Neural progenitor cell (in vitro differentiated cells): ENCODE results near the gene DNAH10.

Source experiments
- EZH2 ChIP-seq: fragments of 200-600 bp; sonication (generic); IDR thresholded peaks from 2 replicates; pipeline ENCODE4 v1.6.1; 2017; ENCODE audit warnings: antibody characterized with exemption, mild to moderate bottlenecking, moderate library complexity
- EZH2phosphoT487 ChIP-seq: fragments of 200-600 bp; sonication (generic); IDR thresholded peaks from 2 replicates; pipeline ENCODE4 v1.6.1; 2017; ENCODE audit warnings: antibody characterized with exemption
- TF ChIP-seq, protein P1 (sequence below): fragments of 200-600 bp; sonication (generic); IDR thresholded peaks from 2 replicates; pipeline ENCODE4 v1.5.1; 2017; ENCODE audit warnings: antibody characterized with exemption, mild to moderate bottlenecking

DNA sequence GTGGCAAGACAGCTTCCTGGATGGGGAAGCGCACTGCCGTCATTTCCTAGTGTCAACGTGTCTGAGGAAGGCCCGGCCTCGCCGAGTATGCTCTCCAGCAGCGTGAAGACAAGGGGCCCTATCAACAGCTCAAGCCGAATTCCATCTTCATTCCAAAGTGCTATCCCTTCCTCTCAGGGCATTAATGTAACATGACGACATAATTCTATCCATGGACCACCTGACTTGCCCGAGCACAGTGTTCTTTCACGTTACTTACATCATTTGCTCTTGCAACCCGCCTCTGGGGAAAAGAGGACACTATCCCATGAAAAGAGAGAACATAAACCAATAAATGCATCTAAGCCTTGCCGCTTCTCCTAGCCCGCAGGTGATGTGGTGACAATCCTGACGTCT is 187.7 kb downstream of the DNAH10 start:
- TF ChIP-seq, protein P1, sequence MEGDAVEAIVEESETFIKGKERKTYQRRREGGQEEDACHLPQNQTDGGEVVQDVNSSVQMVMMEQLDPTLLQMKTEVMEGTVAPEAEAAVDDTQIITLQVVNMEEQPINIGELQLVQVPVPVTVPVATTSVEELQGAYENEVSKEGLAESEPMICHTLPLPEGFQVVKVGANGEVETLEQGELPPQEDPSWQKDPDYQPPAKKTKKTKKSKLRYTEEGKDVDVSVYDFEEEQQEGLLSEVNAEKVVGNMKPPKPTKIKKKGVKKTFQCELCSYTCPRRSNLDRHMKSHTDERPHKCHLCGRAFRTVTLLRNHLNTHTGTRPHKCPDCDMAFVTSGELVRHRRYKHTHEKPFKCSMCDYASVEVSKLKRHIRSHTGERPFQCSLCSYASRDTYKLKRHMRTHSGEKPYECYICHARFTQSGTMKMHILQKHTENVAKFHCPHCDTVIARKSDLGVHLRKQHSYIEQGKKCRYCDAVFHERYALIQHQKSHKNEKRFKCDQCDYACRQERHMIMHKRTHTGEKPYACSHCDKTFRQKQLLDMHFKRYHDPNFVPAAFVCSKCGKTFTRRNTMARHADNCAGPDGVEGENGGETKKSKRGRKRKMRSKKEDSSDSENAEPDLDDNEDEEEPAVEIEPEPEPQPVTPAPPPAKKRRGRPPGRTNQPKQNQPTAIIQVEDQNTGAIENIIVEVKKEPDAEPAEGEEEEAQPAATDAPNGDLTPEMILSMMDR: no peak
- TF ChIP-seq EZH2 (no peak), EZH2phosphoT487 (no peak)
